Prostate gland (tissue), 2 donors: ENCODE results near the gene IL20RA. TPM values are rescaled to one million over a fixed set of nuclear protein-coding genes. Genes with fewer than 3 reads are reported as not detected.

Experiments
- DNase-seq: peaks from one replicate; pipeline ENCODE4 v3.0.0-alpha.2; 2019; ENCODE audit warnings: low spot score
- H3K27ac ChIP-seq, 2 donors: fragments of 200-600 bp; sonication (generic); 2 replicates each; pipeline ENCODE4 v1.5.1; 2017 to 2019
- H3K27me3 ChIP-seq: fragments of 200-600 bp; sonication (generic); replicated peaks from 2 replicates; pipeline ENCODE4 v1.5.1; 2019; ENCODE audit not compliant: insufficient read depth
- H3K36me3 ChIP-seq, 2 donors: fragments of 200-600 bp; sonication (generic); 1 replicate in 1 of 2; 2 replicates in 1 of 2; pipeline versions ENCODE4 v1.5.1 to v1.8.1; 2017 to 2019
- H3K4me1 ChIP-seq: fragments of 200-600 bp; sonication (generic); replicated peaks from 2 replicates; pipeline ENCODE4 v1.5.1; 2019
- H3K4me3 ChIP-seq, 2 donors: fragments of 200-600 bp; sonication (generic); 2 replicates each; pipeline ENCODE4 v1.5.1; 2017 to 2019
- H3K9me3 ChIP-seq: fragments of 200-600 bp; sonication (generic); 2 replicates; pipeline ENCODE4 v1.5.1; 2017
- POLR2A ChIP-seq: fragments of 450-650 bp; IDR thresholded peaks from one replicate; pipeline ENCODE4 v1.6.1; 2016; ENCODE audit warnings: antibody characterized with exemption, mild to moderate bottlenecking
- POLR2AphosphoS5 ChIP-seq: sonication (generic); formaldehyde crosslinking; IDR thresholded peaks from one replicate; pipeline ENCODE4 v1.6.1; 2017; ENCODE audit warnings: antibody characterized with exemption
- WGBS: methylation state at CpG from one replicate; pipeline ENCODE4 v1.1.5; 2018; 5-methylcytosine and 5-hydroxymethylcytosine counted together
- intact Hi-C: fragments of 100-400 bp; cut with DNase I; formaldehyde crosslinking; loops from one replicate; pipeline ENCODE4 v1.14.2; 2022
- total RNA-seq, 2 donors: library from RNA; depleted of rRNA; stranded (reverse); fragments of >200 nt; gene quantifications; one replicate each; pipeline ENCODE4 v1.1.0, GENCODE V29; 2016
- TF ChIP-seq, protein P1 (sequence below), 4 experiments: fragments of 200-600 bp in 2 of 4; fragments of 450-650 bp in 2 of 4; sonication (generic) in 2 of 4; IDR thresholded peaks; 1 replicate in 3 of 4; 2 replicates in 1 of 4; pipeline ENCODE4 v1.5.1; 2016 to 2019; ENCODE audit warnings: antibody characterized with exemption in 4 of 4, mild to moderate bottlenecking in 2 of 4, moderate library complexity in 2 of 4

IL20RA gene
- total RNA-seq, 2 donors from 2014 or later = 19.9 to 25.3 TPM

DNA sequence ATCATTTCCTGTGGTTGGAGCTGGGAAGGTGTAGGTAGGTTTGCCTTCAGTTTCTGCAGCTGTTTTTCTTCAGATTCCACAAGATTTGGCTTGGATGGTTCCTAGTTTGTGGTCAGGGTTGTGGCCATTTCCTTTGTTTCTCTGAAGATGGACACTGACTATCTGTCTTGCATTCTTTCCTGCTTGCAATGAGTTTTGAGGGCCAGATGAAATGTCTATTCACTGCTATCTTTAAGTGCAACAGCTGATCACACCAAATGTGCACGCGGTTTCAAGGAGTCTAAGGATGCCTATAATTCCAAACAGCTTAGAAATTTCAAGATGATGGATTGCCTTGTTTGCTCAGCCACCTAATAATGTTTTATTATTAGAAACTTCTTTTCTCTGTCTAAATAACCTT lies 28.4 kb downstream of the IL20RA start:
- no peaks in the 10 kb centered on the region for H3K9me3 ChIP-seq
- H3K27me3 ChIP-seq = no peaks in the 10 kb centered on the region
- no peaks in the 10 kb centered on the region for H3K4me1 ChIP-seq
- no peak overlapping the region for H3K27ac ChIP-seq
- no peak for DNase-seq
- H3K36me3 ChIP-seq = no peaks in the 10 kb centered on the region
- TF ChIP-seq, protein P1, sequence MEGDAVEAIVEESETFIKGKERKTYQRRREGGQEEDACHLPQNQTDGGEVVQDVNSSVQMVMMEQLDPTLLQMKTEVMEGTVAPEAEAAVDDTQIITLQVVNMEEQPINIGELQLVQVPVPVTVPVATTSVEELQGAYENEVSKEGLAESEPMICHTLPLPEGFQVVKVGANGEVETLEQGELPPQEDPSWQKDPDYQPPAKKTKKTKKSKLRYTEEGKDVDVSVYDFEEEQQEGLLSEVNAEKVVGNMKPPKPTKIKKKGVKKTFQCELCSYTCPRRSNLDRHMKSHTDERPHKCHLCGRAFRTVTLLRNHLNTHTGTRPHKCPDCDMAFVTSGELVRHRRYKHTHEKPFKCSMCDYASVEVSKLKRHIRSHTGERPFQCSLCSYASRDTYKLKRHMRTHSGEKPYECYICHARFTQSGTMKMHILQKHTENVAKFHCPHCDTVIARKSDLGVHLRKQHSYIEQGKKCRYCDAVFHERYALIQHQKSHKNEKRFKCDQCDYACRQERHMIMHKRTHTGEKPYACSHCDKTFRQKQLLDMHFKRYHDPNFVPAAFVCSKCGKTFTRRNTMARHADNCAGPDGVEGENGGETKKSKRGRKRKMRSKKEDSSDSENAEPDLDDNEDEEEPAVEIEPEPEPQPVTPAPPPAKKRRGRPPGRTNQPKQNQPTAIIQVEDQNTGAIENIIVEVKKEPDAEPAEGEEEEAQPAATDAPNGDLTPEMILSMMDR (IDR thresholded peaks at IDR 0.05) = no peak
- no peak for TF ChIP-seq POLR2A
- no peak for TF ChIP-seq POLR2AphosphoS5
- H3K4me3 ChIP-seq = no peak overlapping the region
- intact Hi-C loops = loop anchor here (10.0 kb wide), 1 partner anchor 192 kb away; the partner anchor contains the start of gene PEX7
- 18% methylated on average over 2 of the region's 2 CpGs for WGBS

- 70% methylated on average over 4 of the region's 4 CpGs for WGBS
- no peak for TF ChIP-seq POLR2A
- TF ChIP-seq, protein P1 (IDR thresholded peaks at IDR 0.05) = no peak
- TF ChIP-seq POLR2AphosphoS5 = no peak
- no peaks in the 10 kb centered on the region for H3K36me3 ChIP-seq
- no peak overlapping the region for H3K27ac ChIP-seq
- intact Hi-C loops = loop anchor here (10.0 kb wide), 1 partner anchor 191 kb away; the partner anchor contains the start of gene PEX7
- H3K27me3 ChIP-seq = no peaks in the 10 kb centered on the region
- H3K4me3 ChIP-seq = no peak overlapping the region
- no peaks in the 10 kb centered on the region for H3K4me1 ChIP-seq
- H3K9me3 ChIP-seq = no peaks in the 10 kb centered on the region
- DNase-seq = no peak
Observed at GRCh38 chr6:137015943-137016342, 28.8 kb downstream of the IL20RA start.

DNA sequence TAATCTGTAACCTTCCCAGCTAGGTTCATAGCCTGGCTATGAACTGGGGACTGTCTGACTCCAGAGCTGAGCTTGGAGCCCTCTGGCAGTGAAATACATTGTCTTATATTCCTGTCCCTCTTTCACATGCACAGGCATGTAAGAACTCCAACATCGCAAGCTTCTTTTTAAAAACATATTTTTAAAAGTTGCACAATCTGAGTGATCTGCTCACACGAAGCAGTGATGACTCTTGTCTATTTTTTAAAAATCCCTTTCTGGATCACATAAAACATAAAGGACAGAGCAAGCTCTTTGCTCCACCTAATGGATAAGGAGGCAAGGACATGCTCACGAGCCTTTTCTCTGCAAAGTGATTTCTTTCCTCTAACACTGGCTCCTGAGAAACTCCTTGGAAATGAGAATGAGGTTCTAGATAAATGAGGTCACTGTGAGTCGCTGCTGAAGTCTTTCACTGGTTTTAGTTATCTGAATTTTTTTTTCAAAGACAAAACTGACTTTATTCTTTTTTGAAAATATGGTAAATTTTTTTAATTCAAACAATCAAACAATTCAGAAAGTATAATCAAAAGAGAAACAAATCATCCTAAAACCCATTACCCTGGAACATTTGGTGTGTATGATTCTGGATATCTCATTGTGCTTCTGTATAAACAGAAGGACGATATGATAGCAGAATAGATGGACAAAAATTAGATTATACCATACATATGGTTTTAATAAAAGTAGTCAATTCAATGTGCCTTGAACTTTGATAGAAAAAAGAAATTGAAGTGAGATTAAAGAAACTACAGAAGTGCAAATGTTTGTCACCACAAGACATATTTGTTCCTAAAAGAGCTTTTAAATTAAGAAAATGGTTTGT lies 30.8 kb downstream of the IL20RA start:
- H3K4me1 ChIP-seq = no peaks in the 10 kb centered on the region
- H3K36me3 ChIP-seq = no peaks in the 10 kb centered on the region
- WGBS = 20% methylated on average over 5 of the region's 5 CpGs
- no peak overlapping the region for H3K27ac ChIP-seq
- no peak for TF ChIP-seq POLR2A
- TF ChIP-seq, protein P1 (IDR thresholded peaks at IDR 0.05) = peak in 3 of 4 experiments; percentile 17 to 58 (median 55)
- TF ChIP-seq POLR2AphosphoS5 = peak; percentile 58
- no peak for DNase-seq
- H3K27me3 ChIP-seq = no peaks in the 10 kb centered on the region
- no peak overlapping the region for H3K4me3 ChIP-seq
- H3K9me3 ChIP-seq = no peaks in the 10 kb centered on the region
- intact Hi-C loops = loop anchor here (10.0 kb wide), 1 partner anchor 189 kb away; the partner anchor contains the start of gene PEX7

DNA sequence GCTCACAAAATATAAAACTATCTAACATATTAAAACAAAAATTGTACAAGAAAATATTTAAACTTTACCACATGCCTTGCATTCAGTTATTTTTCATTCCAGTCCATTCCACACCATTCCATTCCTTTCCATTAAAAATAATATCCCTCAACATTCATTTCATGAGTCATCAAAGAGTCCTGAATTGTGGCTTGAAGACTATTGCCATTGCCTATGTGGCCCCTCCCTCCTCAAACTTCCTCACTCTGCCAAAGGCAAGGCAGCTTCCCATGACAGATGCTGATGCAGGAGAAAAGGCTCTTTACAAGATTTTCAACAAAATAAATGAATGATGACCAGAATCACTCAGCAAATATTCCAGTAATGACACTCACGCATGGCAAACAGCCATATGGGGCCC lies 31.7 kb downstream of the IL20RA start:
- no peak for DNase-seq
- TF ChIP-seq POLR2A = no peak
- TF ChIP-seq, protein P1 (IDR thresholded peaks at IDR 0.05) = no peak
- no peak for TF ChIP-seq POLR2AphosphoS5
- intact Hi-C loops = loop anchor here (10.0 kb wide), 1 partner anchor 188 kb away; the partner anchor contains the start of gene PEX7
- WGBS = 100% methylated on average over 1 of the region's 1 CpG
- Histone ChIP-seq H3K27me3 (no peaks in the 10 kb centered on the region), H3K9me3 (no peaks in the 10 kb centered on the region), H3K4me3 (no peak overlapping the region), H3K4me1 (no peaks in the 10 kb centered on the region), H3K27ac (no peak overlapping the region), H3K36me3 (no peaks in the 10 kb centered on the region)
